HG02763 (cell line): ENCODE data around the gene VKORC1L1.
"Not testable (repeated sequence)": the region's sequence is repeated elsewhere in the genome, so short reads cannot be mapped to it uniquely, and the experiment has no call there.

ENCODE experiments used
- ATAC-seq: cut with Tn5 transposase; IDR thresholded peaks from one replicate; pipeline ENCODE4 v1.9.1; 2021; ENCODE audit warnings: mild to moderate bottlenecking, moderate library complexity; ENCODE audit not compliant: unreplicated experiment

The VKORC1L1 gene

GRCh38 chr7:65937296-65937695, 64.4 kb downstream of the VKORC1L1 start:
- ATAC-seq, result no peak

- no peak for ATAC-seq
Observed at GRCh38 chr7:65938336-65938895, 65.5 kb downstream of the VKORC1L1 start.

GRCh38 chr7:65945787-65946186, 72.9 kb downstream of the VKORC1L1 start:
- not testable (repeated sequence) for ATAC-seq

- ATAC-seq, result no peak
Observed at GRCh38 chr7:65946904-65947303, 74.0 kb downstream of the VKORC1L1 start.

GRCh38 chr7:65951837-65952578, 79.1 kb downstream of the VKORC1L1 start:
- ATAC-seq, result no peak

- ATAC-seq, result no peak
Observed at GRCh38 chr7:65953001-65953720, 80.3 kb downstream of the VKORC1L1 start.

- no peak for ATAC-seq
Observed at GRCh38 chr7:65953890-65954450, 81.1 kb downstream of the VKORC1L1 start.

- ATAC-seq, result no peak
Observed at GRCh38 chr7:65955718-65956117, 82.8 kb downstream of the VKORC1L1 start.

- no peak for ATAC-seq
Observed at GRCh38 chr7:65960351-65961074, 87.6 kb downstream of the VKORC1L1 start.

- ATAC-seq, result no peak
Observed at GRCh38 chr7:65962033-65962432, 89.2 kb downstream of the VKORC1L1 start.

- not testable (repeated sequence) for ATAC-seq
Observed at GRCh38 chr7:65964671-65965070, 91.8 kb downstream of the VKORC1L1 start.

GRCh38 chr7:65966146-65966545, 93.3 kb downstream of the VKORC1L1 start:
- no peak for ATAC-seq

GRCh38 chr7:65967361-65968155, 94.7 kb downstream of the VKORC1L1 start:
- ATAC-seq, result no peak

- no peak for ATAC-seq
Observed at GRCh38 chr7:65968256-65969185, 95.6 kb downstream of the VKORC1L1 start.

GRCh38 chr7:65971021-65971420, 98.1 kb downstream of the VKORC1L1 start:
- no peak for ATAC-seq

GRCh38 chr7:65972976-65973375, 100.1 kb downstream of the VKORC1L1 start:
- ATAC-seq, result no peak

GRCh38 chr7:65974191-65974801, 101.4 kb downstream of the VKORC1L1 start:
- ATAC-seq, result no peak

GRCh38 chr7:65974876-65975275, 102.0 kb downstream of the VKORC1L1 start:
- no peak for ATAC-seq
